Endothelial cell (in vitro differentiated cells): ENCODE results near the gene VWA8. TPM values are rescaled to one million over a fixed set of nuclear protein-coding genes. Genes with fewer than 3 reads are reported as not detected.
A peak's percentile ranks its signal among the peaks of the same experiment; 100 is the strongest.

ENCODE experiments used
- DNase-seq: peaks from one replicate; pipeline ENCODE4 v3.0.0; 2021; ENCODE audit warnings: low spot score
- H3K27ac Mint-ChIP-seq: one replicate; pipeline ENCODE4 v1.8.0; 2021; ENCODE audit warnings: mixed read lengths, inconsistent platforms; ENCODE audit not compliant: unreplicated experiment
- H3K27me3 Mint-ChIP-seq: one replicate; pipeline ENCODE4 v1.8.0; 2021; ENCODE audit warnings: mild to moderate bottlenecking, moderate library complexity, mixed read lengths, inconsistent platforms; ENCODE audit not compliant: unreplicated experiment
- H3K36me3 Mint-ChIP-seq: one replicate; pipeline ENCODE4 v1.8.0; 2021; ENCODE audit warnings: mild to moderate bottlenecking, low read depth, mixed read lengths, inconsistent platforms; ENCODE audit not compliant: unreplicated experiment
- H3K4me1 Mint-ChIP-seq: one replicate; pipeline ENCODE4 v1.8.0; 2021; ENCODE audit warnings: mild to moderate bottlenecking, mixed read lengths, inconsistent platforms; ENCODE audit not compliant: unreplicated experiment
- H3K4me3 Mint-ChIP-seq: one replicate; pipeline ENCODE4 v1.8.0; 2021; ENCODE audit warnings: mild to moderate bottlenecking, mixed read lengths, inconsistent platforms; ENCODE audit not compliant: unreplicated experiment
- H3K9me3 Mint-ChIP-seq: one replicate; pipeline ENCODE4 v1.8.0; 2021; ENCODE audit warnings: mixed read lengths, inconsistent platforms; ENCODE audit not compliant: unreplicated experiment
- long read RNA-seq: library from polyadenylated mRNA; unstranded; transcript quantifications from one replicate; pipeline ENCODE4 v2.0.0, GENCODE V29; 2020; ENCODE audit not compliant: unreplicated experiment
- total RNA-seq: library from RNA; stranded (reverse); fragmentation: NEBNext Ultra II Directional; extraction: Animal tissue kit (Norgen Biotek cat#: 25700); gene quantifications from one replicate; pipeline ENCODE4 v1.2.1, GENCODE V29; 2021; ENCODE audit not compliant: unreplicated experiment
- TF ChIP-seq, protein P1 (sequence below): fragments of 200-600 bp; sonication (generic); IDR thresholded peaks from one replicate; pipeline ENCODE4 v1.5.0; 2021; ENCODE audit warnings: antibody characterized with exemption; ENCODE audit not compliant: unreplicated experiment

VWA8 gene
- total RNA-seq, result 8.2 TPM
- long read RNA-seq, result 0 reads

DNA sequence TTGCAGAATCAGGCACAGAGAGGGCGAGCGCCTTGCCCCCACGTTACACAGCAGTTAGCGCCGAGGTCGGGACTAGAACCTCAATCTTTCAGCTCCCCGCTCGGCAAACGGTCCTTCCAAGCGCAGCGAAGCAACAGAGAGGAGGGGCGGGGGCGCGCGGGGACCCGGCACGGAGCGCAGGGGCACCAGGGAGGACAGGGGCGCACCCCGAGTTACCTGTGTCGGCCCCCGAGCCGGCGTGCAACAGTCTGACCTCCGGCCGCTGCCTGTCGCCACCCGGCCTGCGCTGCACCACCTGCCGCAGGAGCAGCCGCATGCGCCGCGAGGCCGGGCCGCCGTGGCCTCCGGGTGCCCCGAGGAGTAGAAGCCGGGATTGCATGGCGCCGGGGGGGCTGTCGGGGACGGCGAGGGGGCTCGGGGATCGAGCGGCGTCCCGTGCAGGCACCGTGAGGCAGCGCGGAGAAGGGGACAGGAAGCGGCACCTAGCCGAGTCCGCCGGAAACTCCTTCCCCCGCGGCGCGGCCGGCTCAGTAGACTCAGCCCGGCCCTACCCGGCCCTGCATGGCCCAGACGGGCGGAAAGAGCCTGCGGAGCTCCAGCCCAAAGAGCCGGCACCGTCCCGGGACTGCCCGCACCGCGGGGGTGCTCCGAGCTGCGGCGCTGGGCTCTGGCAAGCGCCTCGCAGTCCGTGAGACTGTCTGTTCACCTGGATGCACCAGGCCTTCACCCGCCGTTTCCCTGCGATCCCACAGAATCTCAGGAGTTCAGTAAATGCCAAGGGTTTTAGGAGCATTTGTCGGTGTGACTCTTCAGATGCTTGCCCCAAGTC lies at the start of gene VWA8:
Gene VWA8 (minus strand): TSS at position 473 of the 829 bp plus-strand sequence. CDS start 94 bp downstream, at position 379.
- Mint-ChIP-seq H3K4me3 (peak within 1 kb of the TSS; percentile 93), H3K4me1 (peaks cover 14% of the 10 kb centered on the region), H3K27me3 (peaks cover 3% of the 10 kb centered on the region), H3K27ac (peak within 1 kb of the TSS; percentile 82), H3K36me3 (no peaks in the 10 kb centered on the region), H3K9me3 (no peaks in the 10 kb centered on the region)
- DNase-seq, result peak; percentile 70
- TF ChIP-seq, protein P1, sequence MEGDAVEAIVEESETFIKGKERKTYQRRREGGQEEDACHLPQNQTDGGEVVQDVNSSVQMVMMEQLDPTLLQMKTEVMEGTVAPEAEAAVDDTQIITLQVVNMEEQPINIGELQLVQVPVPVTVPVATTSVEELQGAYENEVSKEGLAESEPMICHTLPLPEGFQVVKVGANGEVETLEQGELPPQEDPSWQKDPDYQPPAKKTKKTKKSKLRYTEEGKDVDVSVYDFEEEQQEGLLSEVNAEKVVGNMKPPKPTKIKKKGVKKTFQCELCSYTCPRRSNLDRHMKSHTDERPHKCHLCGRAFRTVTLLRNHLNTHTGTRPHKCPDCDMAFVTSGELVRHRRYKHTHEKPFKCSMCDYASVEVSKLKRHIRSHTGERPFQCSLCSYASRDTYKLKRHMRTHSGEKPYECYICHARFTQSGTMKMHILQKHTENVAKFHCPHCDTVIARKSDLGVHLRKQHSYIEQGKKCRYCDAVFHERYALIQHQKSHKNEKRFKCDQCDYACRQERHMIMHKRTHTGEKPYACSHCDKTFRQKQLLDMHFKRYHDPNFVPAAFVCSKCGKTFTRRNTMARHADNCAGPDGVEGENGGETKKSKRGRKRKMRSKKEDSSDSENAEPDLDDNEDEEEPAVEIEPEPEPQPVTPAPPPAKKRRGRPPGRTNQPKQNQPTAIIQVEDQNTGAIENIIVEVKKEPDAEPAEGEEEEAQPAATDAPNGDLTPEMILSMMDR, result no peak

DNA sequence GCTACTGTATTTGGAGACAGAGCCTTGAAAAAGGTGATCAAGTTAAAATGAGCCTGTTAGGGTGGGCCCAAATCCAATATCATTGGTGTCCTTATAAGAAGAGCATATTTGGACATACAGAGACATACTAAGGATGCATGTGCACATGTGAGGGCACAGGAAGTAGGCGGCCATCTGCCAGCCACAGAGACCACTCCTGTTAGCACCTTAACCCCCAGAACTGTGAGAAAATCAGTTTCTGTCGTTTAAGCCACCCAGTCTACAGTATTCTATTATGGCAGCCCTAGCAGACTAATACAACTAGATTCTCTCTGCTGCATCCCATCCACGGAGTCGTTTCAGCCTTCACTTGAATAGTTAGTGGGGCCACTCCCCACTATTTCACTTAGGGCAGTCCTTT lies 48.1 kb upstream of the VWA8 start:
- no peak for DNase-seq
- Mint-ChIP-seq H3K4me3 (no peak overlapping the region), H3K27me3 (peaks cover 2% of the 10 kb centered on the region), H3K36me3 (no peaks in the 10 kb centered on the region), H3K4me1 (peaks cover 20% of the 10 kb centered on the region), H3K27ac (no peak overlapping the region), H3K9me3 (no peaks in the 10 kb centered on the region)
- TF ChIP-seq, protein P1, result no peak

DNA sequence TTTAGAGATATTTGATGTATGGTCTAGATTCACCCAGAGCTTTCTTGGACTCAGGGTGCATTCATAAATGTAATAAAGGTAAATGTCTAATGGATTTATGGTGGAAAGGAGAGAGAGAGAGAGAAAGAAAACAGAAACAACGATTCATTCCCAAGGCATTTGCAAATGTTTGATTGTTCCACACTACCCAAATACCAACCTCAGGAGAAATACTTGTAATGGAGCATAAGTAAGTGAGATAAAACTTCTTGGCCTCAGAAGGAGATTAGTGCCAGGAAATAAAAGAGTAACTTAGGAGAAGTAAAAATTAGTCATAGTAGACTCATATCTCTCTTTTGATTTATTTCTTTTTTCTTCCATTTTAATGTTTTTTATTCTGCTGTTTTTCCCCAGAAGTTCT lies 46.9 kb upstream of the VWA8 start:
- Mint-ChIP-seq H3K9me3 (no peaks in the 10 kb centered on the region), H3K4me3 (no peak overlapping the region), H3K27me3 (peaks cover 2% of the 10 kb centered on the region), H3K36me3 (no peaks in the 10 kb centered on the region), H3K27ac (no peak overlapping the region), H3K4me1 (peaks cover 18% of the 10 kb centered on the region)
- TF ChIP-seq, protein P1, result no peak
- no peak for DNase-seq

DNA sequence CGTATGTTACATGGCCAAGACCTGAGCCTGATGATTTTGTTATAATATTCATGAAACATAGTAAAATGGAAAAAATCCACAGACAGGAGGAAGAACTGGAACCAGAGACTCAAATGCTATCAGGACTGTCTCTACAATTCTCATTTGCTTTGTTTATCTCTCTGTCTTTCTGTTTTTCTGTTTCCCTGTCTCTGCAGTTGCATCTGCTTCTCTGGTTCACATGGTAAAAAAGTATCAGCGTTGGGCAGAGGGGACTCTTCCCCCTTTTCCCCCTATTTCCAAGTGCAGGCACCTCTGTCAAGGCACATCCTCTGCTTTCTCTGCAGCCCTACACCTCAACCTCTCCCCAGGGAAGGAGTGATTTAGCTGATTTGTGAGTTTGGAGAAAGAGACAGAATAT lies 41.2 kb upstream of the VWA8 start:
- Mint-ChIP-seq H3K27ac (no peak overlapping the region), H3K27me3 (no peaks in the 10 kb centered on the region), H3K36me3 (no peaks in the 10 kb centered on the region), H3K4me1 (no peaks in the 10 kb centered on the region), H3K4me3 (no peak overlapping the region), H3K9me3 (no peaks in the 10 kb centered on the region)
- no peak for DNase-seq
- TF ChIP-seq, protein P1, result no peak

DNA sequence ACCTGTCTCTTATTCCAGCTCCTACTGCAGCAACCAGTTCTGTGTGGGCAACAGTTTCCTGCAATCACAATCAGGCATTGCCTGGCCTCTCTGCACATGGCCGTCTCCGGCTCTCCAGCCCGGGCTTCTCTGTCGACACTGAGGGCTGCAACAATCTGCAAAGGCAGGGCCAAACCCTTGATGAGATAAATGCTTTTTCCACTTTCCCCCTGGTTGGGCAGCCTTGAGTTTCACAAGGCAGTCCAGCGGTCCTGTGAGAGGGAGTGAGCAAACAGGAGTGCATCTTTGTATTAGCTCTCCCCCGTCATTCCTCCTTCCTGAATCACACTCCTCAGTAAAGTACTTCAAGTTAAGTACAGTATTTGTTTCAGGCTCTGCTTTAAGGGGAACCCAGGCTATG lies 40.7 kb upstream of the VWA8 start:
- Mint-ChIP-seq H3K9me3 (no peaks in the 10 kb centered on the region), H3K27me3 (no peaks in the 10 kb centered on the region), H3K27ac (no peak overlapping the region), H3K4me3 (no peak overlapping the region), H3K4me1 (no peaks in the 10 kb centered on the region), H3K36me3 (no peaks in the 10 kb centered on the region)
- TF ChIP-seq, protein P1, result no peak
- peak; percentile 4 for DNase-seq
